ENCODE results near the gene UBE2E1.

UBE2E1 gene

GRCh38 chr3:23815879-23816278, 10.1 kb downstream of the UBE2E1 start:
- no peak overlapping the region for H3K4me2 ChIP-seq (ENCODE audit: low read length)
- H3K9me2 ChIP-seq (ENCODE audit: low read depth, low read length): no peaks in the 10 kb centered on the region
- H3K27ac ChIP-seq (ENCODE audit: low read depth, low read length, poor library complexity, severe bottlenecking): no peak overlapping the region
- no peak overlapping the region for H3K4me3 ChIP-seq (ENCODE audit: low read depth, low read length, poor library complexity, severe bottlenecking)
- no peak overlapping the region for H2AFZ ChIP-seq (ENCODE audit: low read length)
- TF ChIP-seq EZH2 (IDR thresholded peaks at IDR 0.05; ENCODE audit: borderline replicate concordance, low read length): no peak
- TF ChIP-seq, protein P1, sequence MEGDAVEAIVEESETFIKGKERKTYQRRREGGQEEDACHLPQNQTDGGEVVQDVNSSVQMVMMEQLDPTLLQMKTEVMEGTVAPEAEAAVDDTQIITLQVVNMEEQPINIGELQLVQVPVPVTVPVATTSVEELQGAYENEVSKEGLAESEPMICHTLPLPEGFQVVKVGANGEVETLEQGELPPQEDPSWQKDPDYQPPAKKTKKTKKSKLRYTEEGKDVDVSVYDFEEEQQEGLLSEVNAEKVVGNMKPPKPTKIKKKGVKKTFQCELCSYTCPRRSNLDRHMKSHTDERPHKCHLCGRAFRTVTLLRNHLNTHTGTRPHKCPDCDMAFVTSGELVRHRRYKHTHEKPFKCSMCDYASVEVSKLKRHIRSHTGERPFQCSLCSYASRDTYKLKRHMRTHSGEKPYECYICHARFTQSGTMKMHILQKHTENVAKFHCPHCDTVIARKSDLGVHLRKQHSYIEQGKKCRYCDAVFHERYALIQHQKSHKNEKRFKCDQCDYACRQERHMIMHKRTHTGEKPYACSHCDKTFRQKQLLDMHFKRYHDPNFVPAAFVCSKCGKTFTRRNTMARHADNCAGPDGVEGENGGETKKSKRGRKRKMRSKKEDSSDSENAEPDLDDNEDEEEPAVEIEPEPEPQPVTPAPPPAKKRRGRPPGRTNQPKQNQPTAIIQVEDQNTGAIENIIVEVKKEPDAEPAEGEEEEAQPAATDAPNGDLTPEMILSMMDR (IDR thresholded peaks at IDR 0.05; ENCODE audit: low read length): no peak
- peaks cover 55% of the 10 kb centered on the region for H3K36me3 ChIP-seq (ENCODE audit: insufficient read depth, low read length)
- H3K4me1 ChIP-seq (ENCODE audit: insufficient read depth, low read length, severe bottlenecking): peaks cover 11% of the 10 kb centered on the region
- peaks cover 5% of the 10 kb centered on the region; the same call in 1 of the 2 replicates for H4K20me1 ChIP-seq (ENCODE audit: insufficient read depth, low read length)
- H3K79me2 ChIP-seq (ENCODE audit: insufficient read depth, low read length): peaks cover 5% of the 10 kb centered on the region
- no peak overlapping the region for H3K9ac ChIP-seq (ENCODE audit: low read length)
- H3K9me3 ChIP-seq (ENCODE audit: low read length): no peaks in the 10 kb centered on the region
- H3F3A ChIP-seq (ENCODE audit: insufficient read depth, low read length): no peaks in the 10 kb centered on the region
- H3K27me3 ChIP-seq (ENCODE audit: insufficient read depth, low read length): no peaks in the 10 kb centered on the region

- H3F3A ChIP-seq (ENCODE audit: insufficient read depth, low read length): no peaks in the 10 kb centered on the region
- no peaks in the 10 kb centered on the region for H3K9me2 ChIP-seq (ENCODE audit: low read depth, low read length)
- no peak for TF ChIP-seq EZH2 (IDR thresholded peaks at IDR 0.05; ENCODE audit: borderline replicate concordance, low read length)
- TF ChIP-seq, protein P1 (IDR thresholded peaks at IDR 0.05; ENCODE audit: low read length): no peak
- H3K27me3 ChIP-seq (ENCODE audit: insufficient read depth, low read length): no peaks in the 10 kb centered on the region
- no peak overlapping the region for H3K9ac ChIP-seq (ENCODE audit: low read length)
- H3K4me3 ChIP-seq (ENCODE audit: low read depth, low read length, poor library complexity, severe bottlenecking): no peak overlapping the region
- peaks cover under 1% of the 10 kb centered on the region for H3K79me2 ChIP-seq (ENCODE audit: insufficient read depth, low read length)
- peaks cover 46% of the 10 kb centered on the region for H3K36me3 ChIP-seq (ENCODE audit: insufficient read depth, low read length)
- peaks cover 5% of the 10 kb centered on the region; the same call in 1 of the 2 replicates for H4K20me1 ChIP-seq (ENCODE audit: insufficient read depth, low read length)
- no peak overlapping the region for H3K27ac ChIP-seq (ENCODE audit: low read depth, low read length, poor library complexity, severe bottlenecking)
- no peaks in the 10 kb centered on the region for H3K9me3 ChIP-seq (ENCODE audit: low read length)
- H3K4me2 ChIP-seq (ENCODE audit: low read length): no peak overlapping the region
- peaks cover 2% of the 10 kb centered on the region for H3K4me1 ChIP-seq (ENCODE audit: insufficient read depth, low read length, severe bottlenecking)
- no peak overlapping the region for H2AFZ ChIP-seq (ENCODE audit: low read length)
Observed at GRCh38 chr3:23816721-23817120, 11.0 kb downstream of the UBE2E1 start.

GRCh38 chr3:23817508-23818223, 11.9 kb downstream of the UBE2E1 start:
- Histone ChIP-seq H3K27ac (ENCODE audit: low read depth, low read length, poor library complexity, severe bottlenecking) (no peak overlapping the region), H3K4me2 (ENCODE audit: low read length) (no peak overlapping the region), H3K4me3 (ENCODE audit: low read depth, low read length, poor library complexity, severe bottlenecking) (no peak overlapping the region), H3K9me2 (ENCODE audit: low read depth, low read length) (no peaks in the 10 kb centered on the region), H3F3A (ENCODE audit: insufficient read depth, low read length) (no peaks in the 10 kb centered on the region), H3K9ac (ENCODE audit: low read length) (no peak overlapping the region), H3K4me1 (ENCODE audit: insufficient read depth, low read length, severe bottlenecking) (no peaks in the 10 kb centered on the region), H3K9me3 (ENCODE audit: low read length) (no peaks in the 10 kb centered on the region), H3K27me3 (ENCODE audit: insufficient read depth, low read length) (no peaks in the 10 kb centered on the region), H3K36me3 (ENCODE audit: insufficient read depth, low read length) (peaks cover 42% of the 10 kb centered on the region), H2AFZ (ENCODE audit: low read length) (no peak overlapping the region), H4K20me1 (ENCODE audit: insufficient read depth, low read length) (peaks cover 5% of the 10 kb centered on the region; the same call in 1 of the 2 replicates), H3K79me2 (ENCODE audit: insufficient read depth, low read length) (no peaks in the 10 kb centered on the region)
- TF ChIP-seq, protein P1 (IDR thresholded peaks at IDR 0.05; ENCODE audit: low read length): no peak
- no peak for TF ChIP-seq EZH2 (IDR thresholded peaks at IDR 0.05; ENCODE audit: borderline replicate concordance, low read length)
